ENCODE measurements around the gene NXPH3.

Gene NXPH3

DNA sequence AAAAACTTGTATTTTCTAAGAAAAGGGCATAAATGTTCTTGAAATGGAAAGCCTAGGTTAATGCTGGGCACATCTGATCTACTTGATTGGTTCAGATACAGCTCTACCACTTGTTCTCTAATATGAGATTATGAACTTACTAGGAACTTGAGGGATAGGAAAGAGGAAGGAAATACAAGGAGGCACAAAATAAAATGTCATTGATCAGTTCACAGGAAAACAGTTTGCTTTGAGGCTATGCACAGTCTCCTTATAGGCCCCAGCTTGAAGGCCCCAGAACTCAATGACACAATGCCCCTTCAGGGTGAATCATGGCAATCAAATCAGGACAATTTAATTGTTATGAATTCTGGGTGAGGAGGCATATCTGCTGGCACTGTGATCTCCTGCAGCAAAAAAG is 27.1 kb downstream of the NXPH3 start:
- ATAC-seq, result no peak
- TF ChIP-seq, protein P1, sequence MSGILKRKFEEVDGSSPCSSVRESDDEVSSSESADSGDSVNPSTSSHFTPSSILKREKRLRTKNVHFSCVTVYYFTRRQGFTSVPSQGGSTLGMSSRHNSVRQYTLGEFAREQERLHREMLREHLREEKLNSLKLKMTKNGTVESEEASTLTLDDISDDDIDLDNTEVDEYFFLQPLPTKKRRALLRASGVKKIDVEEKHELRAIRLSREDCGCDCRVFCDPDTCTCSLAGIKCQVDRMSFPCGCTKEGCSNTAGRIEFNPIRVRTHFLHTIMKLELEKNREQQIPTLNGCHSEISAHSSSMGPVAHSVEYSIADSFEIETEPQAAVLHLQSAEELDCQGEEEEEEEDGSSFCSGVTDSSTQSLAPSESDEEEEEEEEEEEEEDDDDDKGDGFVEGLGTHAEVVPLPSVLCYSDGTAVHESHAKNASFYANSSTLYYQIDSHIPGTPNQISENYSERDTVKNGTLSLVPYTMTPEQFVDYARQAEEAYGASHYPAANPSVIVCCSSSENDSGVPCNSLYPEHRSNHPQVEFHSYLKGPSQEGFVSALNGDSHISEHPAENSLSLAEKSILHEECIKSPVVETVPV (CRISPR knock-in tag; IDR thresholded peaks at IDR 0.05), result no peak
- no peak for TF ChIP-seq TOX (CRISPR knock-in tag; IDR thresholded peaks at IDR 0.05; ENCODE audit: borderline replicate concordance)
- TF ChIP-seq, protein P2, sequence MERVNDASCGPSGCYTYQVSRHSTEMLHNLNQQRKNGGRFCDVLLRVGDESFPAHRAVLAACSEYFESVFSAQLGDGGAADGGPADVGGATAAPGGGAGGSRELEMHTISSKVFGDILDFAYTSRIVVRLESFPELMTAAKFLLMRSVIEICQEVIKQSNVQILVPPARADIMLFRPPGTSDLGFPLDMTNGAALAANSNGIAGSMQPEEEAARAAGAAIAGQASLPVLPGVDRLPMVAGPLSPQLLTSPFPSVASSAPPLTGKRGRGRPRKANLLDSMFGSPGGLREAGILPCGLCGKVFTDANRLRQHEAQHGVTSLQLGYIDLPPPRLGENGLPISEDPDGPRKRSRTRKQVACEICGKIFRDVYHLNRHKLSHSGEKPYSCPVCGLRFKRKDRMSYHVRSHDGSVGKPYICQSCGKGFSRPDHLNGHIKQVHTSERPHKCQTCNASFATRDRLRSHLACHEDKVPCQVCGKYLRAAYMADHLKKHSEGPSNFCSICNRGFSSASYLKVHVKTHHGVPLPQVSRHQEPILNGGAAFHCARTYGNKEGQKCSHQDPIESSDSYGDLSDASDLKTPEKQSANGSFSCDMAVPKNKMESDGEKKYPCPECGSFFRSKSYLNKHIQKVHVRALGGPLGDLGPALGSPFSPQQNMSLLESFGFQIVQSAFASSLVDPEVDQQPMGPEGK (CRISPR knock-in tag; IDR thresholded peaks at IDR 0.05; ENCODE audit: borderline replicate concordance), result no peak
- TF ChIP-seq ISL1 (CRISPR knock-in tag; IDR thresholded peaks at IDR 0.05), result no peak
- TF ChIP-seq, protein P3, sequence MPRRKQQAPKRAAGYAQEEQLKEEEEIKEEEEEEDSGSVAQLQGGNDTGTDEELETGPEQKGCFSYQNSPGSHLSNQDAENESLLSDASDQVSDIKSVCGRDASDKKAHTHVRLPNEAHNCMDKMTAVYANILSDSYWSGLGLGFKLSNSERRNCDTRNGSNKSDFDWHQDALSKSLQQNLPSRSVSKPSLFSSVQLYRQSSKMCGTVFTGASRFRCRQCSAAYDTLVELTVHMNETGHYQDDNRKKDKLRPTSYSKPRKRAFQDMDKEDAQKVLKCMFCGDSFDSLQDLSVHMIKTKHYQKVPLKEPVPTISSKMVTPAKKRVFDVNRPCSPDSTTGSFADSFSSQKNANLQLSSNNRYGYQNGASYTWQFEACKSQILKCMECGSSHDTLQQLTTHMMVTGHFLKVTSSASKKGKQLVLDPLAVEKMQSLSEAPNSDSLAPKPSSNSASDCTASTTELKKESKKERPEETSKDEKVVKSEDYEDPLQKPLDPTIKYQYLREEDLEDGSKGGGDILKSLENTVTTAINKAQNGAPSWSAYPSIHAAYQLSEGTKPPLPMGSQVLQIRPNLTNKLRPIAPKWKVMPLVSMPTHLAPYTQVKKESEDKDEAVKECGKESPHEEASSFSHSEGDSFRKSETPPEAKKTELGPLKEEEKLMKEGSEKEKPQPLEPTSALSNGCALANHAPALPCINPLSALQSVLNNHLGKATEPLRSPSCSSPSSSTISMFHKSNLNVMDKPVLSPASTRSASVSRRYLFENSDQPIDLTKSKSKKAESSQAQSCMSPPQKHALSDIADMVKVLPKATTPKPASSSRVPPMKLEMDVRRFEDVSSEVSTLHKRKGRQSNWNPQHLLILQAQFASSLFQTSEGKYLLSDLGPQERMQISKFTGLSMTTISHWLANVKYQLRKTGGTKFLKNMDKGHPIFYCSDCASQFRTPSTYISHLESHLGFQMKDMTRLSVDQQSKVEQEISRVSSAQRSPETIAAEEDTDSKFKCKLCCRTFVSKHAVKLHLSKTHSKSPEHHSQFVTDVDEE (CRISPR knock-in tag; IDR thresholded peaks at IDR 0.05), result no peak
- no peak for TF ChIP-seq ZNF565 (CRISPR knock-in tag; conservative IDR thresholded peaks at IDR 0.05; ENCODE audit: low read depth)
- no peak for TF ChIP-seq PPARA (CRISPR knock-in tag; IDR thresholded peaks at IDR 0.05; ENCODE audit: borderline replicate concordance)
- no peak for TF ChIP-seq OSR1 (CRISPR knock-in tag; IDR thresholded peaks at IDR 0.05)
- no peak for TF ChIP-seq GLIS3 (CRISPR knock-in tag; IDR thresholded peaks at IDR 0.05)
- no peak for TF ChIP-seq ZNF8 (CRISPR knock-in tag; IDR thresholded peaks at IDR 0.05)
- TF ChIP-seq TCF4 (CRISPR knock-in tag; IDR thresholded peaks at IDR 0.05; ENCODE audit: borderline replicate concordance), result no peak
- TF ChIP-seq CSDC2 (CRISPR knock-in tag; IDR thresholded peaks at IDR 0.05), result no peak
- TF ChIP-seq BACH2 (CRISPR knock-in tag; IDR thresholded peaks at IDR 0.05; ENCODE audit: borderline replicate concordance), result no peak
- TF ChIP-seq ZFP30 (CRISPR knock-in tag; IDR thresholded peaks at IDR 0.05), result no peak
- TF ChIP-seq RARB (CRISPR knock-in tag; IDR thresholded peaks at IDR 0.05), result no peak
- TF ChIP-seq ESRRG (CRISPR knock-in tag; IDR thresholded peaks at IDR 0.05), result no peak
- no peak for TF ChIP-seq ZC3H10 (CRISPR knock-in tag; IDR thresholded peaks at IDR 0.05)
- TF ChIP-seq SNAI2 (CRISPR knock-in tag; IDR thresholded peaks at IDR 0.05), result no peak

DNA sequence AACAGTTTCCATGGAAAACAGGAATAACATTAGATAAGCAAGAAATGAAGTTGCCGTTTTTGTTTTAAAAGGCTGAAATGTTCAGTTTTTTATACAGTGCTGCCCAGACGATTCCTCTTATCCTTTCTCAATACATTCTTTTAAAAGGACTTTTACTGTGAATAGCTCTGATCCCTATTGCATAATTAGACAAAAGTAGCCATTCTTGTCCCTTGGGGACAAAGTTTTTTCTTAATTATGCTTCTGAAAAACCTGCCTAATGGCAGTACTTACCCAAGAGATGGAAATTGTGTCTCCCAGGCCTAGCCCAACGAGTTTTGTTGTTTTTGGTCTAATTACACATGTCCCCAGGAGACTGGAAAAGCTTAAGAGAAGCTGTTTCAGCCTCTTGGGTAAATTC is 27.6 kb downstream of the NXPH3 start:
- ATAC-seq, result no peak
- TF ChIP-seq PPARA (CRISPR knock-in tag; IDR thresholded peaks at IDR 0.05; ENCODE audit: borderline replicate concordance) (no peak), ZFP30 (CRISPR knock-in tag; IDR thresholded peaks at IDR 0.05) (no peak)
- TF ChIP-seq, protein P1 (CRISPR knock-in tag; IDR thresholded peaks at IDR 0.05), result no peak
- TF ChIP-seq, protein P3 (CRISPR knock-in tag; IDR thresholded peaks at IDR 0.05), result no peak

DNA sequence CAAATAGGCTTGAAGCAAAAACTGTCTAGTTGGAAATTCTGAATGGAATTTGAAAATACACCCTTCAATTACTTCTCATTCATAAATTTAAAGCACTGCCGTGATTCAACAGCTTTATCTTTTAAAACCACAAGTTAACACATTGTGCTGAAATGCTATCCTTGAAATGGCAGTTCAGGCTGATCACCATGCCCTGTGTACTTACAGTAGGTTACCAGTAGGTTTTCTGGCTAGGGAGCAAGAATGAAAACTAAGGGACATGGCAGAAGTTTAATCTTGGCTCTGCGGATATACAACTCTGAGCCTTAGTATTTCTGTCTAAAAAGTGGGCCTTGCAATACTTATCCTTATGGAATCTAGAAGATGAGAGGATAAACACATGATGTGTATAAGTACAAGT is 28.0 kb downstream of the NXPH3 start:
- ATAC-seq, result no peak
- TF ChIP-seq ISL1 (CRISPR knock-in tag; IDR thresholded peaks at IDR 0.05), result no peak
- TF ChIP-seq GLIS3 (CRISPR knock-in tag; IDR thresholded peaks at IDR 0.05), result no peak
- no peak for TF ChIP-seq ZNF8 (CRISPR knock-in tag; IDR thresholded peaks at IDR 0.05)
- TF ChIP-seq ZNF70 (CRISPR knock-in tag; IDR thresholded peaks at IDR 0.05), result no peak
- TF ChIP-seq ZFP3 (CRISPR knock-in tag; IDR thresholded peaks at IDR 0.05), result no peak
- no peak for TF ChIP-seq ZNF565 (CRISPR knock-in tag; conservative IDR thresholded peaks at IDR 0.05; ENCODE audit: low read depth)
- TF ChIP-seq, protein P3 (CRISPR knock-in tag; IDR thresholded peaks at IDR 0.05), result no peak
- no peak for TF ChIP-seq CSDC2 (CRISPR knock-in tag; IDR thresholded peaks at IDR 0.05)
- no peak for TF ChIP-seq ESRRG (CRISPR knock-in tag; IDR thresholded peaks at IDR 0.05)
- TF ChIP-seq ZC3H10 (CRISPR knock-in tag; IDR thresholded peaks at IDR 0.05), result no peak
- no peak for TF ChIP-seq ARNTL (CRISPR knock-in tag; IDR thresholded peaks at IDR 0.05; ENCODE audit: borderline replicate concordance, low read depth)
- TF ChIP-seq, protein P4, sequence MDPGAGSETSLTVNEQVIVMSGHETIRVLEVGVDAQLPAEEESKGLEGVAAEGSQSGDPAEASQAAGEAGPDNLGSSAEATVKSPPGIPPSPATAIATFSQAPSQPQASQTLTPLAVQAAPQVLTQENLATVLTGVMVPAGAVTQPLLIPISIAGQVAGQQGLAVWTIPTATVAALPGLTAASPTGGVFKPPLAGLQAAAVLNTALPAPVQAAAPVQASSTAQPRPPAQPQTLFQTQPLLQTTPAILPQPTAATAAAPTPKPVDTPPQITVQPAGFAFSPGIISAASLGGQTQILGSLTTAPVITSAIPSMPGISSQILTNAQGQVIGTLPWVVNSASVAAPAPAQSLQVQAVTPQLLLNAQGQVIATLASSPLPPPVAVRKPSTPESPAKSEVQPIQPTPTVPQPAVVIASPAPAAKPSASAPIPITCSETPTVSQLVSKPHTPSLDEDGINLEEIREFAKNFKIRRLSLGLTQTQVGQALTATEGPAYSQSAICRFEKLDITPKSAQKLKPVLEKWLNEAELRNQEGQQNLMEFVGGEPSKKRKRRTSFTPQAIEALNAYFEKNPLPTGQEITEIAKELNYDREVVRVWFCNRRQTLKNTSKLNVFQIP (CRISPR knock-in tag; IDR thresholded peaks at IDR 0.05; ENCODE audit: borderline replicate concordance, low read depth), result no peak
- no peak for TF ChIP-seq PPARA (CRISPR knock-in tag; IDR thresholded peaks at IDR 0.05; ENCODE audit: borderline replicate concordance)
- TF ChIP-seq TCF4 (CRISPR knock-in tag; IDR thresholded peaks at IDR 0.05; ENCODE audit: borderline replicate concordance), result no peak
- no peak for TF ChIP-seq SNAI2 (CRISPR knock-in tag; IDR thresholded peaks at IDR 0.05)
